Mucosa of rectum (tissue), 2 donors: Measurements from ENCODE around the gene BICDL1.
A peak's percentile ranks its signal among the peaks of the same experiment; 100 is the strongest.

Source experiments
- H3K27ac ChIP-seq, 2 donors: one replicate each; pipeline ENCODE4 v1.7.0; 2013; ENCODE audit warnings: inconsistent platforms in 2 of 2, low read depth in 2 of 2, low read length in 2 of 2
- H3K27me3 ChIP-seq, 2 donors: one replicate each; pipeline ENCODE4 v1.7.0; 2013; ENCODE audit warnings: low read length in 2 of 2; ENCODE audit not compliant: control insufficient read depth in 2 of 2, insufficient read depth in 2 of 2
- H3K36me3 ChIP-seq, 2 donors: one replicate each; pipeline ENCODE4 v1.7.0; 2013; ENCODE audit warnings: low read length in 2 of 2; ENCODE audit not compliant: control insufficient read depth in 2 of 2, insufficient read depth in 2 of 2
- H3K4me1 ChIP-seq, 2 donors: one replicate each; pipeline ENCODE4 v1.7.0; 2013; ENCODE audit warnings: low read length in 2 of 2, mild to moderate bottlenecking in 1 of 2; ENCODE audit not compliant: control insufficient read depth in 2 of 2, insufficient read depth in 2 of 2
- H3K4me3 ChIP-seq, 2 donors: one replicate each; pipeline ENCODE4 v1.7.0; 2013; ENCODE audit warnings: low read length in 2 of 2
- H3K9ac ChIP-seq, 2 donors: one replicate each; pipeline ENCODE4 v1.7.0; 2013; ENCODE audit warnings: low read length in 2 of 2, low read depth in 1 of 2, mild to moderate bottlenecking in 1 of 2
- H3K9me3 ChIP-seq, 2 donors: one replicate each; pipeline ENCODE4 v1.7.0; 2013; ENCODE audit warnings: low read length in 2 of 2; ENCODE audit not compliant: control insufficient read depth in 2 of 2
- donor health status: healthy.
- donor health status: Normal muscosa, but diverticular disease.

BICDL1 gene

GRCh38 chr12:120076651-120077050 is 87.6 kb downstream of the BICDL1 start:
- Histone ChIP-seq H3K27me3 (no peaks in the 10 kb centered on the region), H3K36me3 (no peaks in the 10 kb centered on the region), H3K4me1 (peaks cover 3 to 12% of the 10 kb centered on the region in 2 donors), H3K9ac (no peak overlapping the region), H3K9me3 (no peaks in the 10 kb centered on the region), H3K27ac (no peak overlapping the region), H3K4me3 (no peak overlapping the region)

GRCh38 chr12:120077260-120077659 is 88.2 kb downstream of the BICDL1 start:
- Histone ChIP-seq H3K9me3 (no peaks in the 10 kb centered on the region), H3K4me3 (no peak overlapping the region), H3K4me1 (peaks cover 3 to 12% of the 10 kb centered on the region in 2 donors), H3K27ac (no peak overlapping the region), H3K27me3 (no peaks in the 10 kb centered on the region), H3K36me3 (no peaks in the 10 kb centered on the region), H3K9ac (no peak overlapping the region)

GRCh38 chr12:120078868-120079267 is 89.8 kb downstream of the BICDL1 start:
- H3K9ac ChIP-seq = no peak overlapping the region
- H3K4me1 ChIP-seq = peaks cover 3 to 12% of the 10 kb centered on the region in 2 donors
- H3K4me3 ChIP-seq = no peak overlapping the region
- no peaks in the 10 kb centered on the region for H3K27me3 ChIP-seq
- H3K9me3 ChIP-seq = no peaks in the 10 kb centered on the region
- no peak overlapping the region for H3K27ac ChIP-seq
- no peaks in the 10 kb centered on the region for H3K36me3 ChIP-seq

GRCh38 chr12:120079411-120080400 is 90.7 kb downstream of the BICDL1 start:
- Histone ChIP-seq H3K4me1 (peaks cover 3 to 12% of the 10 kb centered on the region in 2 donors), H3K9me3 (no peaks in the 10 kb centered on the region), H3K27ac (no peak overlapping the region), H3K9ac (no peak overlapping the region), H3K4me3 (no peak overlapping the region), H3K36me3 (no peaks in the 10 kb centered on the region), H3K27me3 (no peaks in the 10 kb centered on the region)

- no peak overlapping the region for H3K9ac ChIP-seq
- H3K27me3 ChIP-seq = no peaks in the 10 kb centered on the region
- H3K27ac ChIP-seq = no peak overlapping the region
- no peaks in the 10 kb centered on the region for H3K9me3 ChIP-seq
- H3K36me3 ChIP-seq = no peaks in the 10 kb centered on the region
- H3K4me1 ChIP-seq = peaks cover 5 to 14% of the 10 kb centered on the region in 2 donors
- no peak overlapping the region for H3K4me3 ChIP-seq
These were observed 92.6 kb downstream of the BICDL1 start for GRCh38 chr12:120081641-120082040.

GRCh38 chr12:120085920-120086645 is 97.0 kb downstream of the BICDL1 start:
- Histone ChIP-seq H3K4me1 (peaks cover 8 to 10% of the 10 kb centered on the region in 2 donors), H3K27ac (no peak overlapping the region), H3K27me3 (no peaks in the 10 kb centered on the region), H3K4me3 (peak overlapping the region in 1 of 2 donors; percentile 61), H3K36me3 (no peaks in the 10 kb centered on the region), H3K9me3 (no peaks in the 10 kb centered on the region), H3K9ac (no peak overlapping the region)

GRCh38 chr12:120086801-120087621 is 98.0 kb downstream of the BICDL1 start:
- H3K27me3 ChIP-seq = no peaks in the 10 kb centered on the region
- H3K36me3 ChIP-seq = peaks cover under 1 to 2% of the 10 kb centered on the region in 2 donors
- H3K9me3 ChIP-seq = no peaks in the 10 kb centered on the region
- H3K27ac ChIP-seq = peak overlapping the region; percentile 22 to 48
- H3K9ac ChIP-seq = peak overlapping the region; percentile 17 to 34
- peak overlapping the region; percentile 61 to 63 for H3K4me3 ChIP-seq
- peaks cover 8 to 10% of the 10 kb centered on the region in 2 donors for H3K4me1 ChIP-seq

GRCh38 chr12:120089105-120089504 is 100.1 kb downstream of the BICDL1 start:
- Histone ChIP-seq H3K9ac (no peak overlapping the region), H3K27me3 (no peaks in the 10 kb centered on the region), H3K27ac (no peak overlapping the region), H3K4me1 (peaks cover 8 to 10% of the 10 kb centered on the region in 2 donors), H3K36me3 (peaks cover 4 to 5% of the 10 kb centered on the region in 2 donors), H3K4me3 (no peak overlapping the region), H3K9me3 (no peaks in the 10 kb centered on the region)

- Histone ChIP-seq H3K27me3 (no peaks in the 10 kb centered on the region), H3K9ac (no peak overlapping the region), H3K36me3 (peaks cover 8 to 10% of the 10 kb centered on the region in 2 donors), H3K4me1 (peaks cover 8 to 10% of the 10 kb centered on the region in 2 donors), H3K27ac (no peak overlapping the region), H3K4me3 (no peak overlapping the region), H3K9me3 (no peaks in the 10 kb centered on the region)
These were observed 100.8 kb downstream of the BICDL1 start for GRCh38 chr12:120089796-120090195.
